ENCODE data around the gene CLCN2. TPM values are rescaled to one million over a fixed set of nuclear protein-coding genes. Genes with fewer than 3 reads are reported as not detected.

CLCN2 gene
- total RNA-seq, 1 experiment from 2014 or later = 10.7 TPM

DNA sequence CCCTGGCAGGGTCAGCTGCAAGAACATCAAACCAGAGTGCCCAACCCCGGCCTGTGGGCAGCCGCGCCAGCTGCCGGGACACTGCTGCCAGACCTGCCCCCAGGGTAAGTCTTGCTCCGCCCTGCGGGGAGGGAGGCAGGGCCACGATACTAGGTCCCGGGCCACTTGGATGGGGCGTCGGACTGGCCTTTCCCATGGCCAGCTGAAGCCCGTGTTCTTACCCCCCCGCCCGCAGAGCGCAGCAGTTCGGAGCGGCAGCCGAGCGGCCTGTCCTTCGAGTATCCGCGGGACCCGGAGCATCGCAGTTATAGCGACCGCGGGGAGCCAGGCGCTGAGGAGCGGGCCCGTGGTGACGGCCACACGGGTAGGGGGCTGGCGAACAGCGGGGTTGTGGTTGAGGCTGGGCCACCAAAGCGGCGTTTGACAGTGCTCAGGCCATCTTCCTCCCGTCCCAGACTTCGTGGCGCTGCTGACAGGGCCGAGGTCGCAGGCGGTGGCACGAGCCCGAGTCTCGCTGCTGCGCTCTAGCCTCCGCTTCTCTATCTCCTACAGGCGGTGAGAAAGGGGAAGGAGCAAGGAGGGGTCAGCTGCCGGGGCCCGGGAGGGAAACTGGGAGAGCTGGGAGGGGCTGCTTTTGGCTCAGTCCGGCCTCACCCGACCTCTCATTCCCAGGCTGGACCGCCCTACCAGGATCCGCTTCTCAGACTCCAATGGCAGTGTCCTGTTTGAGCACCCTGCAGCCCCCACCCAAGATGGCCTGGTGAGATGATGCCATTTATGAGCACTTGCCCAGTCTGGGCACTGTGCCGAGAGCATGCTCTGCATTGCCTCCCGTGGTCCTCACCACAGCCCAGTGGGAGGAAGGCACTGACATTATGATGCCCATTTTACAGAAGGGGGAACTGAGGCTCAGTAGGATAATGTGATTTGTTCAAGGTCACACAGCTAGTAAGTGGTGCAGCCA is 20.1 kb upstream of the CLCN2 start:
- in situ Hi-C loops (cut with HindIII; ENCODE audit: low sequenced_read_pairs) = no loop called here
- DNase-seq (ENCODE audit: low spot score) = peak; percentile 50

DNA sequence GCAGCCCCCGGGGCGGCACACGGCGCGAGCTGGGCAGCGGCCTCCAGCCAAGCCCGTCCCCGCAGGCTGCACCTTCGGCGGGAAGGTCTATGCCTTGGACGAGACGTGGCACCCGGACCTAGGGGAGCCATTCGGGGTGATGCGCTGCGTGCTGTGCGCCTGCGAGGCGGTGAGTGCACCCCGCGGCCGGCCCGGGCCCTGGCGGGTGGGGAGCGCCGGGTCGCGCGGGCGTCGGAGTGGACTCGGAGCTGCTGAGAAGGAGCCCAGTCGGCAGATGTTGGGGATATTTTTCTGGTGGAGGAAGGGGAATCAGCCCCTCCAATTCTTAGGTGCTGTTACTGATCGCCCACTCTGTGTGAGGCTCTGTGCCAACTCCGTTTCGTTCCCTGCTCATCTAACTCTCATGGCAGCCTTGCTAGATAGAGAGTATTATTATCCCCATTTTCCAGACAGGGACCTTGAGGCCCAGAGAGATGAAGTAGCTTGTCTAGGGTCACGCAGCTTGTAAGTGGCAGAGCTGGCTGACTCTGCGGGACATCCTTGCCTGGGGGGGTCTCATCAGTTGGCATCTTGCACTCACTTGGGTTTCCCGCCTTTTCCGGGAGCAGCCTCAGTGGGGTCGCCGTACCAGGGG is 19.3 kb upstream of the CLCN2 start:
- in situ Hi-C loops (cut with HindIII; ENCODE audit: low sequenced_read_pairs) = no loop called here
- DNase-seq (ENCODE audit: low spot score) = peak; percentile 42

DNA sequence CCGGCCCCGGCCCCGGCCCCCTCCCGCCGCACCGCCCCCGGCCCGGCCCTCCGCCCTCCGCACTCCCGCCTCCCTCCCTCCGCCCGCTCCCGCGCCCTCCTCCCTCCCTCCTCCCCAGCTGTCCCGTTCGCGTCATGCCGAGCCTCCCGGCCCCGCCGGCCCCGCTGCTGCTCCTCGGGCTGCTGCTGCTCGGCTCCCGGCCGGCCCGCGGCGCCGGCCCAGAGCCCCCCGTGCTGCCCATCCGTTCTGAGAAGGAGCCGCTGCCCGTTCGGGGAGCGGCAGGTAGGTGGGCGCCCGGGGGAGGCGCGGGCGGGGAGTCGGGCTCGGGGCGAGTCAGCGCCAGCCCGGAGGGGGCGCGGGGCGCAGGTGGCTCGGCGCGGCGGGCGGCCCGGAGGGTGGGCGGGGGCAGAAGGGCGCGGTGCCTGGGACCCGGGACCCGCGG is 18.8 kb upstream of the CLCN2 start:
- DNase-seq (ENCODE audit: low spot score) = peak; percentile 66
- in situ Hi-C loops (cut with HindIII; ENCODE audit: low sequenced_read_pairs) = no loop called here

DNA sequence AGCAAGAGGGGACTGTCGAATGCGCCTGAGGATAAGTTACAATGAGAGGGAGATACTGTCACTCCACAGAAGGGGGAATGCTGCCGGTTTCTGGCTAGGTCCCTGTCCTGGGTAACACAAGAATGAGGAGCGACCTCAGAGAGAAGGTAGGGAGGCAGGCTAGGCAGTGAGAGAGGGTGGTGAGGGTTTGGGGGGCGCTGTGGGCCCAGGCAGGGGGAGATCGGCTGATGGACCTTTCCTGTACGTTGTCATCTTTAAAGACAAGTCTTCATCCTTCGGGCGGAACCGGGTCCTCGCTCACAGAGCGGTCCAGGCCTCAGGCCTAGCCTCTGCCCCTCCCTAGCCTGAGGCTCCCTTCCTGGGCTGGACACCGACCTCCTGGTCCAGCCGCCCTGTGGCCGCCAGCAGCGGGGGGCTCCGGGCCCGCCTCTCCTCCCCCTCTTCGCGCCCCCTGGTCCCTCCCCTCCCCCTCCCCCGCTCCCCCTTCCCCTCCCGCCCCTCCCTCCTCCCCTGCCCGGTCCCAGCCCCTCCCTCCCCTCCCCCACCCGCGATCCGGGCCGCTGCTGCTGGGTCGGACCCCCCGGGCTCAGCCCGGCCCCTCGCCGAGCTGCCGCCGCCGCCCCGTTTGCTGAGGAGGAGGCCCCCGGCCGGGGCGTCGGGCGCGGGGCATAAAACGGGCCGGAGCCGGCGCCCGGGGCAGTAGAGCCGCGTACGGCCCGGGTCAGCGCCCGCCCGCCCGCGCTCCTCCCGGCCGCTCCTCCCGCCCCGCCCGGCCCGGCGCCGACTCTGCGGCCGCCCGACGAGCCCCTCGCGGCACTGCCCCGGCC is 18.2 kb upstream of the CLCN2 start, which contains the start of gene CHRD:
CHRD (plus strand) TSS at position 697 of the 827 bp plus-strand sequence. CDS start 265 bp downstream, outside the sequence.
- DNase-seq (ENCODE audit: low spot score) = no peak
- in situ Hi-C loops (cut with HindIII; ENCODE audit: low sequenced_read_pairs) = no loop called here

DNA sequence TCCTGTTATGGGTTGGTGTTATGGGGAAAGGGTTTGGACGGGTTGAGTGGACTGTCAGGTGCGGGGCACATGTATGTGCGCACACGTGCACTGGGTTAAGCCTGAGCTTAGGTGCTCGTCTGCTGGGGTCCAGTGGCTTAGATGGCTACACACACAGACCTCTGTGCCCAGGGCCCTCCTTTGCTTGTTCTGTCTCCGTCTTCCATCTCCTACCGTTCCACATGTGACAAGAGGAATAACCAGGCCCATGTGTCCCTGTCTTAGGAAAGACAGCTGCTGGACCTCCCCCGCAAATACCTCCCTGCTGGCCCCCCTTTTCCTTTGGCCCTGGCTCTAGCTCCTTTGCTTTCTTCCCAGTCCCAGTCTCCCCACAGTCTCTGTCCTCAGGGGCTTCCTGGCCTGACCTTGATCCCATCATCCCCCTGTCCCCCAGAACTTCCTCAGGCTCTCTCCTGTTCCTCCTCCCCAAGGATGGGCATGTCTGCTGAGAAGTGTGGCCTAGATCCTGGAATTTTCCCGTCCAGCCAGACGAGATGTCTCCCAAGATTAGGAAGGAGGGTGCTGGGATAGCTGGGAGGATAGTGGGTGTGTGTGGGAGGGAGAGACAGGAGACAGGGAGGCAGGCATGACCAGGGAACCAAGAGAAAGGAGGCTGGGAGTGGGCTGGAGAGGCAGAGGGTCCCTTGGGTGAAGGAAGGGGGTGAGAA is 17.4 kb upstream of the CLCN2 start:
- DNase-seq (ENCODE audit: low spot score) = no peak

DNA sequence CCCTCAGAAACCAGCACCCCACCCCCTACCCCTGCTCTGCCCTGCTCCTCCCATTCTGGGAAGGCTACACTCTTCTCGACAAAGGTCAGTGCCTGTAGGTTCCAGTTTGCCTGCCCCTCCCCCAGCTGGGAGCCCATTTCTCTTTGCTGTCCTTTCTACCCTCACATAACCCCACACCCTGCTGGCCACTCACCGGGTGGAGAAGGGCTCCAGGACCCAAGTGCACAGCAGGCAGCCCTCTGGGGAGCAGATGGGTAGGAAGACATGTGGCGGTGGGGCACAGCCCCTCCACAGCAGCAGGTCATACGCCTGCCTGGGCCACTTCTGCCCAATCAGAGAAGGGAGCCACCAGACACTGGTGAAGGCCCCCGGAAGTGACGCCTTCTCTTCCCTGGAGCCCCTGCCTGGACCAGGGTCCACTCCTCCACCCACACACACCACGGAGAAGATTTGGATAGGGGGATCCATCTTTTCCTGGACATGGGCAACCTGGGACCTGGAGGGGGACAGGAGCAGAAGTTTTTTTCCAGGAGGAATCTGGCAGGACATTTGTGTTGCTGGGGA is 16.6 kb upstream of the CLCN2 start, which contains the start of gene THPO:
THPO (minus strand) TSS at position 326 of the 564 bp plus-strand sequence. CDS start 1,948 bp downstream, outside the sequence.
- no peak for DNase-seq (ENCODE audit: low spot score)
- in situ Hi-C loops (cut with HindIII; ENCODE audit: low sequenced_read_pairs) = no loop called here

More for the DNA sequence above, 17.4 kb upstream of the CLCN2 start:
- in situ Hi-C loops (cut with HindIII; ENCODE audit: low sequenced_read_pairs) = no loop called here

DNA sequence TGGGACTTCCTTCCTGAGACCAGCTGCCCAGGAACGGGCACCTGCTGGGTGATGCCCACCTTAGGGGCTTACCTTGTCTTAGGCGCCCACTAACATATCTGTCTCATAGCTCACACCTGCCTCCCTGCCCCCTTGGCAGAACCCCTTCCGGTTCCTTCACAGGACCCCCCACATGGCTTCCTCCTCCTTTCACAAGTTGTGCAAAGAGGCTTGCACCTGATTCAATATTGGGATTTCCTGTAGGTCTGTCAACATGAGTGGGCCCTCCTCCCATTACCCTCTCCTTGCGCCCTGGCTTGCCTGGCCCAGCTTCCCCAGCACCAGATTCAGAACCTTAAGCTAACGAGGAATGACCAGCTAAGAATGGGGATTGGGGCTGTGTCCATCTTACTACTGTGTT is 16.0 kb upstream of the CLCN2 start:
- no peak for DNase-seq (ENCODE audit: low spot score)
- in situ Hi-C loops (cut with HindIII; ENCODE audit: low sequenced_read_pairs) = no loop called here

DNA sequence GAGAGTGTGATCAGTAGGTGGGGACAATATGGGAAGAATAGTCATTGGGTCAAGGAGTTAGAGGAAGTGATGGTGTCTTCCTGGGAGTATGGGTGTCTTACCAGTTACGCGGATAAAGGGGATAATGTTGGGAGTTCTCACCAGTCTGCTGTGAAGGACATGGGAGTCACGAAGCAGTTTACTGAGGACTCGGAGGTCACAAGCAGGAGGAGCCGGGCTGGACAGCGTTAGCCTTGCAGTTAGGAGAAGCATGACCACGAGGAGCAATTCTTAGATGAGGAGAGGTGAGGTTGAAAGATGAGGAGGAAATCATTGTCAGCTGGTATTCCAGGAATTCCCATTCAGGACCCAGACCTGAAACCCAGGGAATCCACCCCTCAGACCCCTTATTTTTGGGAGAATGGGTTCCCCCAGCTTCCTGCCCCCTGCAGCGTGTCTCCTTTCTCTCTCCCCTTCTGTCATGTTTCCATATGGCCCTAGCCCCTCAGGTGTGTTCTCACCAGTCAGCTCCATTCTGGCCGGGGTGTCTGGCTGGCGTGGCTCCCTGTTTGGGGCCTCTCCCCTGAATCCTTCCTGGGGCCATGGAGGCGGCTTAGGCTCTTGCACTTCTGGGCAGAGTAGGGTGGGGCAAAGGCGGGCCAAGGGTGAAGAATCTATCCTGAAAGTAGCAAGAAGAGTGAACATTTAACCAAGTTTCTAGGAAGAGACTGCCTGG is 14.5 kb upstream of the CLCN2 start:
- in situ Hi-C loops (cut with HindIII; ENCODE audit: low sequenced_read_pairs) = no loop called here
- DNase-seq (ENCODE audit: low spot score) = no peak

DNA sequence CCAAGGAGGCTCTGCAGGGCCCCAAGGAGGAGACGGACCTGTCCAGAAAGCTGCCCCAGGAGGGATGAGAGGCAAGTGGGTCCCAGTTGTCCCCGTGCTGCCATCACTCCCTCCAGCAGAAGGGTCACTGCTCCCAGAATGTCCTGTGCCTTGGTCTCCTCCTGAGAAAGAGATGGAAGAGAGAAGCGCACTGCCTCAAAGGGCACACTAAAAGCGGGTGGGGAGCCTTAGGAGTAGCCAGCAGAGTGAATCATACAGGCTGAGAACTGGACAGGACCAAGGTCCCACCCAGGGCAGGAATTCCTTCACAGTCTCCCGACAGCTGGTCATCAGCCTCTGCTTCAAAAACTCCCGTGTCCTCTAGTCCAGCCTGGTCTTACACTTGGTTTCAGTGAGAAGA is 12.0 kb upstream of the CLCN2 start:
- in situ Hi-C loops (cut with HindIII; ENCODE audit: low sequenced_read_pairs) = no loop called here
- no peak for DNase-seq (ENCODE audit: low spot score)

DNA sequence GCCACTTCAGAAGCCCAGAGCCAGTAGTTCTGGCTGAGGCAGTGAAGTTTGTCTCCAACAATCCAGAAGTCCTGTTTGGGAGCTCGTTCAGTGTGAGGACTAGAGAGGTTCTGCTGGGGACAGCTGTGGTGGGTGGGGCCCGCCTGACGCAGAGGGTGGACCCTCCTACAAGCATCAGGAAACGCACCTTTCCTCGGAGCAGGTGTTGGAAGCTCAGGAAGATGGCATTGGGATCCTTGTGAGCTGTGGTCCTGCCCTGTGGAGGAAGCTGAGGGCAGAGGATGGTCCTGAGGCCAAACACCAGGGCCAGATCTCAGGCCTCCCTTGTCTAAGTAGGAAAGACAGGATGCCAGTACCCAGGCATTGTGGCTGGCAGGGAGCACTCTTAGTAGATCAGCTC is 11.5 kb upstream of the CLCN2 start:
- no peak for DNase-seq (ENCODE audit: low spot score)
- in situ Hi-C loops (cut with HindIII; ENCODE audit: low sequenced_read_pairs) = no loop called here

DNA sequence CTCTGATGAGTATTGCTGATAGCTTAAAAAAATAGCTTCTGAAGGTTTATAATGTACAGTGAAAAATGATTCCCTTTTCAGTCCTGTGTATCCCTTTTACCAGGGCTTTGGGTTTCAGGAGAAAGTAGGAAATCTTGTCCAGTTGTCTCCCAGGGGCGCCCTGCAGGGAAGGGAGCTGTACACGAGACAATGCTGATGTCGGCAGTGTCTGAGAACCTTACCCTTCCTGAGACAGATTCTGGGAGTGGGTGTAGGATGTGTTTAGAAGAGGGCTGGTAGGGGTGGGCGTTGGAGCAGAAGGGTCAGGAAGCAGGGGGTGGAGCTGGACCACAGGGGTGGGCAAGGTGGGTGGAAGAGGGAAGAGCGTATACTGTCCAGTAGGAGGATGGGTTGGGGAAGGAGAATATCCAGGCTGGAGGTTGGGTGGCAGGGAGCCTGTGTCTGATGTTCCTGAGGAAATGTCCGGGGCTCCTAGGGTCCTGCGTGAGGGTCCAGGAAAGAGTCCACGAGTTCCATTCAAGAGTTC is 11.0 kb upstream of the CLCN2 start:
- DNase-seq (ENCODE audit: low spot score) = no peak
- in situ Hi-C loops (cut with HindIII; ENCODE audit: low sequenced_read_pairs) = no loop called here

DNA sequence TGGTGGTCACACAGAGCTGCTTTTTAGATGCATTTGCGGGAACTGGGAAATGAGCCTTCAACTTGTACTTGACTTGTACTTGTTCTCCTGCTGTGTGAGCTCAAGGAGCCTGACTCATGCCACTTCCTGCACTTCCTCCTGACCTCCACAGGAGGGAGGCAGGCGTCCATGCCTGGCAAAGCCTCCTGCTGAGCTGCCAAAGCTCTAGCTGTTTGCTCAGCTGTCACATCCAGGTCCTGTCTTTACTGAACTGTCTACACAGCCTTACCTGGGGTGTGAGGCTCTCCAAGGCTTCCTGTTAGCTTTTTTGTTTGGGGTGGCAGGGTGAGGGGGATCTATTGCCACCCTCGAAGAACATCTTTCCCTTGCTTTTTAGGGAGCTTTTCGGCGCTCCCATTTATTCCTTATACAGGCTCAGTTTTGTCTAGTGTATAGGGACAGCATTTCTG is 10.2 kb upstream of the CLCN2 start:
- in situ Hi-C loops (cut with HindIII; ENCODE audit: low sequenced_read_pairs) = no loop called here
- peak; percentile 94 for DNase-seq (ENCODE audit: low spot score)

DNA sequence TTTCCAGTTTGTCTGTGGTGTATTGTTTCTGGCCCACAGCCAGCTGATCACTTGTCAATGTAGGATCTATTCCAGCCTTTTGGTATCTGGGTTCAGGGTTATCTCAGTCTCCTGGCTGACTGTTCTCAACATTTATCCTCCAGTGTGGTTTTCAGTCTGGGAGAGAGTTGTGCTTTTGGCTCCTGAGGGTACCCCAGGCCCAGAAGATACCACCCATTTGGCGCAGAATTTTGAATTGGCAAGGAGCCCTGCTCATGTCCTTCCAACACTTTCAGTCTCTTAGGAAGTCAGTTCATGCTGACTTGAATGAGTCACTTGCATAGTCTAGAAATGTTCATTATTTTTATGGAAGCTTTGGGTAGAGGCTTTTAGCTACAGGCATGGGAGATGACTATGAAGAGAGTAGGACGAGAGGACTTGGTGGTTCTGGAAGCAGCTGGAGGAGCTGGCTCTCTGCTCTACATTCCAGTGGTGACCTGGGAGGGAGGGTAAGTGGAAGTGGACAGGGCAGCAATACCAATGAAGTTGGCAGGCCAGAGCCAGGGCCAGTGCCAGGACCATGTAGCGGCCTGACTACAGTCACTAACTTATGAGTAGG is 7.3 kb upstream of the CLCN2 start:
- DNase-seq (ENCODE audit: low spot score) = no peak
- in situ Hi-C loops (cut with HindIII; ENCODE audit: low sequenced_read_pairs) = no loop called here

DNA sequence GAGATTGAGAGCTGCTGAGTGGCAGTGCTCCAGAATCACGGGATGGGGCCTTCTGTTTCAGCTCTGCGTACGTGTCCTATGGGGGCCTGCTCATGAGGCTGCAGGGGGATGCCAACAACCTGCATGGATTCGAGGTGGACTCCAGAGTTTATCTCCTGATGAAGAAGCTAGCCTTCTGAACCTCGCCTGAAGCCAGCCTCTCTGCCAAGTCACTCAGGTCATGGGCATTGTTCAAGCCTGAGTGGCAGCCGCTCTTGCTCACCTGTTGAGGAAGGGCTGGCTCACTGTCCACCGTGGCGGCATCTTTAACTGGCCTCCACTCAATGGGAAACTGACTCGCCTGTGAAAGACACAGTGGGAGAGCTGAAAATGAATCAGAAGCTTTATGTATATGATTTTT is 6.7 kb upstream of the CLCN2 start:
- peak; percentile 51 for DNase-seq (ENCODE audit: low spot score)
- in situ Hi-C loops (cut with HindIII; ENCODE audit: low sequenced_read_pairs) = no loop called here

DNA sequence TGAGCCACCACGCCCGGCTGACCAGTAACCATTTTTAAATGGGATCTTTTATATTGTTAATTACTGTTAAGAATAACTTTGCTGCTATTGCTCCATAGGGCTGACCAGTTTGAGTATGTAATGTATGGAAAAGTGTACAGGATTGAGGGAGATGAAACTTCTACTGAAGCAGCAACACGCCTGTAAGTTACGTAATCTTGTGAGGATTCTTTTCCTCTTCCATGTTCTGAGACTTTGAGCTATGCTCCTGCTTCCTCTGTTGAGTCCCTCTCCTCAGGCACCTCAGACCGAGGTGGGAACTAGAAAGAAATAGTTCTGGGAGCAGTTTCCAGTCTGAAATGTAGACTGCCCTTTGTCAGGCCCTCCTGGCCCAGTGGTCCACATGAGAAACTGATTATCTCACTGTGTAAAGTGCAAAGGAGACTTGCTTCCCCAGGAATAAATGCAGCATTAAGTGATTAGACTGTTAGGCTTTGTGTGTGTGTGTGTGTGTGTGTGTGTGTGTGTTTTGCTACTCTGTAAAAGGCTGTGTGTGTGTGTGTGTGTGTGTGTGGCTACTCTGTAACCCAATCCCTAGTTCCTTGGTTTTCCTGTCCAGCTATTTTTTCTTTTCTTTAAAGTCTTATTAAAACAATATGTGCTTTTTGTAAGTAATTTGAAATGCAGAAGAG is 5.3 kb upstream of the CLCN2 start:
- in situ Hi-C loops (cut with HindIII; ENCODE audit: low sequenced_read_pairs) = no loop called here
- DNase-seq (ENCODE audit: low spot score) = no peak

DNA sequence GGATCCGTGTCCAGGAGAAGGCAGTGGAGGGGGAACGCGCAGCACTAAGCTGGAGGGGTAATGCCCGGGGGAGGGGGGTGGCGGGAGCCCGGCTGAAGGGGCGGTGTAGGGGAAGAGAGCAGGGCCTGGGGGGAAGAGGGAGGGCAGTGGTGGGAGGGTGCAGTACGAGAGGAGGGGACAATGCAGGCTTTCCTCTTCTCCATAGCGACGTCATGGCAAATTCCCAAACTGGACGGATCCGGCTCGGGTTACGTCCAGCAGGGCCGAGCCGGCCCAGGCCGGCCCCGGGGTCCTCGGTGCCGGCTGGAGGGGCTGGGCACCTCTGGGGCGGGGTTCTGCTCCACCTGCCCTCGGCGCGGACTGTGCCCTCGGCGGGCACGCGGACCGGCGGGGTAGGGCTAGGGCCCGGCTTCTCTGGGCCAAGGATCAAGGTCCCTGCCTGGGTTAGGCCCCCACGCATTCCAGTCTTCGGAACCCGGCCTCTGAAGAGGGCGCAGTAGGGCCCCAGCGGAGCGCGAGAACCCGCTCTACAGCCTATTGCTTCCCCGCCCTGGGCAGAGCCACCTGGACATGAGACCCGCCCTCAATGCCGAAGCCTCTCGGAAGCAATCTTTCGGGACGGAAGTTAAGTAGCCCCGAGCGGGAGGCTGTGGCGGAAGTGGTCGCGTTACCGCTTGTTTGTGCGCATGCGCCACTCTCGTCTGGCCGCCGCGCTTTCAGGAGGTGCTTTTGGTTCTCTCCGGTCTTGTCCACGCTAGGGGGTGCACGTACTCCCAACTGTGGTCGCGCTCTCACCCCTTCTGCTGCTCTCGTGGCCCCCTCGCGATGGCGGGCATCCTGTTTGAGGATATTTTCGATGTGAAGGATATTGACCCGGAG is 1.5 kb upstream of the CLCN2 start:
- DNase-seq (ENCODE audit: low spot score) = peak; percentile 96
- in situ Hi-C loops (cut with HindIII; ENCODE audit: low sequenced_read_pairs) = no loop called here

Data from G401 (cell line).